IPS DF 6.9 (cell line): ENCODE data around the gene ZNF688.

Source experiments
- DNase-seq: peaks from one replicate; pipeline ENCODE4 v3.0.0-alpha.2; 2013; ENCODE audit warnings: low read depth, low spot score
- H3K27ac ChIP-seq: one replicate; pipeline ENCODE4 v1.5.1; 2013; ENCODE audit warnings: low read length, control low read depth
- H3K27me3 ChIP-seq: 2 replicates; pipeline ENCODE4 v1.6.1; 2013; ENCODE audit warnings: mild to moderate bottlenecking, low read length; ENCODE audit not compliant: control insufficient read depth, insufficient read depth
- H3K36me3 ChIP-seq: 2 replicates; pipeline ENCODE4 v1.6.1; 2013; ENCODE audit warnings: low read length; ENCODE audit not compliant: control insufficient read depth, insufficient read depth
- H3K4me1 ChIP-seq: 2 replicates; pipeline ENCODE4 v1.6.1; 2013; ENCODE audit warnings: low read length; ENCODE audit not compliant: control insufficient read depth, insufficient read depth
- H3K4me3 ChIP-seq: 2 replicates; pipeline ENCODE4 v1.5.1; 2013; ENCODE audit warnings: mild to moderate bottlenecking, low read length
- H3K9me3 ChIP-seq: 2 replicates; pipeline ENCODE4 v1.6.1; 2013; ENCODE audit warnings: low read length, inconsistent platforms; ENCODE audit not compliant: control insufficient read depth, insufficient read depth
- WGBS: extraction: QIAGEN DNeasy Blood & Tissue Kit; methylation state at CpG from one replicate; pipeline ENCODE4 v1.1.7; 2013; ENCODE audit warnings: mixed read lengths, missing lambda C conversion rate; ENCODE audit not compliant: insufficient read length, insufficient coverage; 5-methylcytosine and 5-hydroxymethylcytosine counted together

The ZNF688 gene

DNA sequence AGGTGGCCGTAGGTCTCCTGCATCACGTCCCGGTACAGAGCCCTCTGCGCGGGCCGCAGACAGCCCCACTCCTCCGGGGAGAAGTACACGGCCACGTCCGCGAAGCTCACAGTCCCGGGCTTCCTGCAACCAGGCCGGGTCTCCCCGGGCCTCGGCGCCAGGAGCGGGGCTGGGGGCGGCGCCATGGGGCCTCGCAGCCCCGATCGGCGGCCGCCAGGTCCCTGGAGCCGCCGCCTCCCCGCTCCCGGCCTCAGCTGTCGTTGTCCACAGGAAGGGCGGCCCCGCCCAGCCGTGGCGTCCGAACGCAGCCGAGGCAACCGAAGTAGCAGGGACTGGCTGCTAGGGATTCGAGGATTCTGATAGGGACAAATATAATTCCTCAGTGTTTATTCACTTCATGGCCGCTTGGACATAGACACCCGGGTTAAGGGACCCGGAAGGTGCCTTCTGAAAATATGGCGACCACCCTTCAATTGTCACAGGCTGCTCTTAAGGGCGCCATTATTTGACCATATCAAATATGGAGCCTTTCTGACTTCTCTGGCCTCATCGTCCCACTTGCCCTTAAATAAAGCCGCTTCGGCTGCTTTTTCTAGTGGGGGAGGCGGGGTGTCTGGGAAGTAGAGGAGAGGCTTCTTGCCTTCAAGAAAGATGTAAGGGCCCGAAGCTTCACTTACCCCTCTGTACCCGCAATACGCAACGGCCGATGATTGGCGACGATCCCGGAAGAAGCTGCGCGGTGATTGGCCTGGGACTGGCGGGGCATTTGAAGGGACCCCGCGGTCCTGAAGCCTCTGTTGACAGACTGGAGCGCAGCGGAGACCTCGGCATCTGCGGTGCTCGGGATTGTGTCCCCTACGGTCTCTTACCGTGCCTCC lies at the start of gene ZNF688:
Gene ZNF688, minus strand, starts transcription at position 270 of the 878 bp plus-strand sequence. Its CDS starts 85 bp downstream, at position 185.
- DNase-seq = peak; percentile 75
- no CpG with 5 or more reads among the region's 67 CpGs for WGBS
- Histone ChIP-seq H3K4me3 (peak within 1 kb of the TSS; percentile 68; the same call in 1 of the 2 replicates), H3K4me1 (peaks cover 1% of the 10 kb centered on the region), H3K27ac (no peak within 1 kb of the TSS), H3K36me3 (no peaks in the 10 kb centered on the region), H3K9me3 (no peaks in the 10 kb centered on the region), H3K27me3 (no peaks in the 10 kb centered on the region)

DNA sequence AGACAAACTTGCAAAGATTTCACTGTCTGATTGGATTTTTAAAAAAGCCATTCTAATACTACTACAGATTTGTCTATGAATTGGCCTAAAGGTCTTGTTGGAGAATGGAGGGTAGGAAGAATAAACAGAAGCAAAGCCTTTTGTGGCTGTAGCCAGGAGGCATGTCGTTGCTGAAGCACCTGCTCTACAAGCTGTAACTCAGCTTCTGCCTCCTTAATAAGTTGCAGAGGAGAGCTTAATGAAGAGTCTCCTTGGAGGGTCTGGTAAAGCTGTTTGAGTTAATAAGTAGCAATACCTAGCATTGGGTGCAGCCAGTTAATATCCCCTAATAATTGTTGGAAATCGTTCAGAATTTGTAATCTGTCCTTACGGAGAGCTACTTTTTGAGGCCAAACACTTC lies 48.7 kb upstream of the ZNF688 start:
- Histone ChIP-seq H3K27ac (no peak overlapping the region), H3K4me3 (no peak overlapping the region), H3K27me3 (no peaks in the 10 kb centered on the region), H3K36me3 (no peaks in the 10 kb centered on the region), H3K4me1 (no peaks in the 10 kb centered on the region), H3K9me3 (no peaks in the 10 kb centered on the region)
- WGBS = no CpG with 5 or more reads among the region's 3 CpGs
- no peak for DNase-seq

DNA sequence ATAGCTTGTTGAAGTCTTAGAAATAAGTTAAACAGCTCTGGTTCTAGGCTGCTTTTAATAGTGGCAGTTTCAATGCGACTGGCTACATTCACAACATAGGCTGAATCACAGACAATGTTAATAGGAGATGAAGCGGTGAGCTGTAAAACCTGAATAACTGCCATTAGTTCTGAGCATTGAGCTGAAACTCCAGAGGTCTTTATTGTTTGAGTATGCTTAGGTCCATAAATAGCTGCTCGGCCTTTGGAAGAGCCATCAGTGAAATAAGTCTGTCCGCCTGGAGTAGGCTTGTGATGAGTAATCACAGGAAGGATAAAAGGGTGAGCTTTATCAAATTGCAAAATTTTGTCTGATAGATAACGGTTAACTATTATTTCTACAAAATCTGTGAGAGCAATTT lies 48.1 kb upstream of the ZNF688 start:
- WGBS = no CpG with 5 or more reads among the region's 5 CpGs
- no peak for DNase-seq

DNA sequence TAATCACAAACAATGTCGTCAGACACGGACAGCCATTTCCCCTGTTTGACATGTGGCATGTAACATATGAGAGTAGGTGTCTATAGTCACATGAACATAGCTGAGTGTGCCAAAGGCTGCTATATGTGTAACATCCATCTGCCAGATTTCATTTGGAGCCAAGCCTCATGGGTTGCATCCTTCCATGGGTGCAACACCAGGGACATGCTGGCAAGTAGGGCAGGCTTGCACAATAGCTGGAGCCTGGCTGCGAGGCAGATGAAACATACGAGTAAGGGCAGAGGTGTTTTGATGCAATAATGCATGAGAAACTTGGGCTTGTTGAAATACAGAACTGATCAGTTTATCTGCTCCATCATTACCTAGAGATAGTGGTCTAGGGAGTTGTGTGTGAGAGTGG lies 47.7 kb upstream of the ZNF688 start:
- H3K4me1 ChIP-seq = no peaks in the 10 kb centered on the region
- no peaks in the 10 kb centered on the region for H3K9me3 ChIP-seq
- H3K4me3 ChIP-seq = no peak overlapping the region
- H3K27ac ChIP-seq = no peak overlapping the region
- no CpG with 5 or more reads among the region's 4 CpGs for WGBS
- H3K36me3 ChIP-seq = no peaks in the 10 kb centered on the region
- no peaks in the 10 kb centered on the region for H3K27me3 ChIP-seq
- DNase-seq = no peak

More for the DNA sequence above, 48.1 kb upstream of the ZNF688 start:
- Histone ChIP-seq H3K4me3 (no peak overlapping the region), H3K4me1 (no peaks in the 10 kb centered on the region), H3K27me3 (no peaks in the 10 kb centered on the region), H3K9me3 (no peaks in the 10 kb centered on the region), H3K36me3 (no peaks in the 10 kb centered on the region), H3K27ac (no peak overlapping the region)

- no CpG with 5 or more reads among the region's 12 CpGs for WGBS
- no peaks in the 10 kb centered on the region for H3K27me3 ChIP-seq
- no peaks in the 10 kb centered on the region for H3K9me3 ChIP-seq
- no peak for DNase-seq
- no peak overlapping the region for H3K4me3 ChIP-seq
- H3K36me3 ChIP-seq = no peaks in the 10 kb centered on the region
- no peak overlapping the region for H3K27ac ChIP-seq
- no peaks in the 10 kb centered on the region for H3K4me1 ChIP-seq
Observed at GRCh38 chr16:30615358-30616091, 44.0 kb upstream of the ZNF688 start.

DNA sequence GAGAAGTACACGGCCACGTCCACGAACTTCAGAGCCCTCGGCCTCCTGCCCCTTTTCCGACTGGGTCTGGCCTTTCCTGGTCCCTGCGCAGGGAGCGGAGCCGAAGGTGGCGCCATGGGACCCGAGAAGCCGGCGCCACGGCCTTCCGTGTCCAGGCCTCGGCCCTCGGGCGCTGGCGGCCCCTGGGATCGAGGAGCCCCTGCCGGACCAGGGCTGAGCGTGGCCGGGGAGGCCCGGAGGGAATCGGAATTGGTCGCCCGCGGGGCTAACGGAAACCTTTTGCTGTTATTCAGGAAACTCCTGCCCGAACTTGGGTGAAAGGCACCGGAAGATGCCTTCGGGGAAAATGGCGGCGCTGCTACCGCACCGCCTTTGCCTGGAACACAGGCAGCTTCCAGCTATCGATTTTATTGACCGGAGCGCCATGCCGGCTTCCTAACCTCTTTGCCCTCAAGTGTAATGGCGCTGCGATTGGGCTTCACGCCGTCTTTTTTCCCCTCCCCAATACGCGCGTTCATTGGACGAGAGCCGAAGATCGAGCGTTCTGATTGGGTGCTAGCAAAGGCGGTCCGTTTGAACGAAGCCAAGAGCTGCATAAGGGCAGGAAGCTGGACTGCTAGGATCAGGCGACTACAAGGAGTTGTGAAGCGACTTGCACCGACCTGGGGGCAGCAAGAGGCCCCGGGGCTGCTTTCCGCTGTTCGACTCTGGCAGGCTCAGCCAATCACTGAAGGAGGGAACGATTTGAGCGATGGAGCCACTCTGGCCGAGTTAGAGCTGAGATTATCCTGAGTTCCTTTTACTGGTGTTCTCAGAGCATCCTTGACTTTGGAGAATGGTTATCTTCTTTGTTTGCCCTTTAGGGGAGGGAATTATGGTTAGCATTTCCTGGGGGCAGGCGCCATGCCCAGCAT lies 38.7 kb upstream of the ZNF688 start, which contains the start of gene ZNF689:
Gene ZNF689, minus strand, starts transcription at position 464 of the 914 bp plus-strand sequence. Its CDS starts 348 bp downstream, at position 116.
- Histone ChIP-seq H3K36me3 (peaks cover under 1% of the 10 kb centered on the region; the same call in 1 of the 2 replicates), H3K27ac (no peak within 1 kb of the TSS), H3K9me3 (no peaks in the 10 kb centered on the region), H3K4me1 (no peaks in the 10 kb centered on the region), H3K4me3 (peak within 1 kb of the TSS; percentile 77), H3K27me3 (no peaks in the 10 kb centered on the region)
- DNase-seq = peak; percentile 99
- WGBS = no CpG with 5 or more reads among the region's 63 CpGs

- DNase-seq = no peak
- no peak overlapping the region for H3K27ac ChIP-seq
- H3K4me3 ChIP-seq = peak overlapping the region; percentile 77
- peaks cover 9% of the 10 kb centered on the region for H3K36me3 ChIP-seq
- no peaks in the 10 kb centered on the region for H3K4me1 ChIP-seq
- WGBS = no CpG with 5 or more reads among the region's 40 CpGs
- no peaks in the 10 kb centered on the region for H3K27me3 ChIP-seq
- H3K9me3 ChIP-seq = no peaks in the 10 kb centered on the region
Observed at GRCh38 chr16:30609002-30609925, 37.8 kb upstream of the ZNF688 start.

DNA sequence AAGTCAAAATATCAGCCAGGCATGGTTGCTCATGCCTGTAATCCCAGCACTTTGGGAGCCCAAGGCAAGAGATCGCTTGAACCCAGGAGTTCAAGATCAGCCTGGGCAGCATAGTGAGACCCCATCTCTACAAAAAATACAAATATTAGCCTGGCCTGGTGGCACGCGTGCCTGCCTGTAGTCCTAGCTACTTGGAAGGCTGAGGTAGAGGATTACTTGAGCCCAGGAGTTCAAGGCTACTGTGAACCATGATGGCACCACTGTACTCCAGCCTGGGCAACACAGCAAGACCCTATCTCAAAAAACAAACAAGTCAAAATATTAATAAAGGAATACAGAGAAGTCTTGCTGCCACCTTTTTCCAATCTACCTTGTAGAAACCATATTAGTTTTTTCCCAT lies 34.5 kb upstream of the ZNF688 start:
- H3K36me3 ChIP-seq = peaks cover 16% of the 10 kb centered on the region
- no peaks in the 10 kb centered on the region for H3K9me3 ChIP-seq
- H3K4me3 ChIP-seq = no peak overlapping the region
- WGBS = no CpG with 5 or more reads among the region's 3 CpGs
- H3K27me3 ChIP-seq = no peaks in the 10 kb centered on the region
- no peaks in the 10 kb centered on the region for H3K4me1 ChIP-seq
- DNase-seq = no peak
- H3K27ac ChIP-seq = no peak overlapping the region

DNA sequence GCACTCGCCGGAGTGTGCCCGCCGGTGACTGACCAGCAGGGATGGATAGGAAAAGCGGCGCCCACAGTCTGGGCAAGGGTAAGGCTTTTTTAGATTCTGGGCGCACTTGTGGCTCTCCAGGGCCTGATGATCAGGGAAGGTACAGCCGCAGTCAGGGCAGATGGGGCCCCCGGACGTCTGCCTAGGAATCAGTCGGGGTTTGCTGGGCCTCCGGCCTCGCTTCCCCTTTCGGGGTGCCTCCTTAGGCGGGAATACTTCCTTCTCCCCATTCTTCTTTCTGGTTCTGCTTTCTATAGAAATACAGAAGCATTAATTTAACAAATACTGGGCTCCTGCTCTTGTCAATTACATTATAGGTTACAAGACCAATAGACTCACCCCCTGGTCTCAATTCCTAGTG lies 33.6 kb upstream of the ZNF688 start:
- H3K9me3 ChIP-seq = no peaks in the 10 kb centered on the region
- H3K4me3 ChIP-seq = no peak overlapping the region
- H3K4me1 ChIP-seq = no peaks in the 10 kb centered on the region
- DNase-seq = no peak
- peaks cover 16% of the 10 kb centered on the region for H3K36me3 ChIP-seq
- WGBS = no CpG with 5 or more reads among the region's 15 CpGs
- no peaks in the 10 kb centered on the region for H3K27me3 ChIP-seq
- H3K27ac ChIP-seq = no peak overlapping the region
